CD14-positive monocyte (primary cell): Measurements from ENCODE around the gene OR10P1. TPM values are rescaled to one million over a fixed set of nuclear protein-coding genes. Genes with fewer than 3 reads are reported as not detected.
"Not testable (repeated sequence)": the region's sequence is repeated elsewhere in the genome, so short reads cannot be mapped to it uniquely, and the experiment has no call there.

Experiments used
- DNase-seq, 3 donors: peaks; one replicate each; pipeline ENCODE4 v3.0.0-alpha.2; 2011 to 2022
- H2AFZ ChIP-seq: 2 replicates; pipeline ENCODE4 v1.6.0; 2012; ENCODE audit warnings: mild to moderate bottlenecking, low read depth, low read length, inconsistent platforms; ENCODE audit not compliant: insufficient read depth, poor library complexity, severe bottlenecking
- H3K27ac ChIP-seq, 2 donors: 1 replicate in 1 of 2; 2 replicates in 1 of 2; pipeline ENCODE4 v1.5.1; 2012 to 2013; ENCODE audit warnings: low read length in 2 of 2, control low read depth in 1 of 2, inconsistent platforms in 1 of 2, low read depth in 1 of 2, mild to moderate bottlenecking in 1 of 2
- H3K27me3 ChIP-seq, 2 donors: one replicate each; pipeline versions ENCODE4 v1.6.0 to v1.6.1; 2011 to 2013; ENCODE audit warnings: low read length in 2 of 2; ENCODE audit not compliant: control insufficient read depth in 2 of 2, insufficient read depth in 2 of 2
- H3K36me3 ChIP-seq, 2 donors: replicated peaks in 1 of 2; 1 replicate in 1 of 2; 2 replicates in 1 of 2; pipeline versions ENCODE4 v1.5.1 to v1.6.1; 2012 to 2013; ENCODE audit warnings: low read length in 2 of 2, control low read depth in 1 of 2, inconsistent platforms in 1 of 2, mild to moderate bottlenecking in 1 of 2; ENCODE audit not compliant: insufficient read depth in 2 of 2, control insufficient read depth in 1 of 2
- H3K4me1 ChIP-seq, 2 donors: 1 replicate in 1 of 2; 2 replicates in 1 of 2; pipeline versions ENCODE4 v1.5.1 to v1.6.1; 2012 to 2013; ENCODE audit warnings: low read length in 2 of 2, control low read depth in 1 of 2, inconsistent platforms in 1 of 2, mild to moderate bottlenecking in 1 of 2, moderate library complexity in 1 of 2; ENCODE audit not compliant: insufficient read depth in 2 of 2, control insufficient read depth in 1 of 2
- H3K4me2 ChIP-seq: replicated peaks from 2 replicates; pipeline ENCODE3; 2012; ENCODE audit warnings: low read length, moderate library complexity, mild to moderate bottlenecking; ENCODE audit not compliant: poor library complexity, severe bottlenecking; ENCODE audit errors: extremely low read depth
- H3K4me3 ChIP-seq, 3 experiments: fragments of 200-600 bp in 1 of 3; sonication (generic) in 1 of 3; replicated peaks in 1 of 3; 1 replicate in 2 of 3; 2 replicates in 1 of 3; pipeline ENCODE4 v1.5.1; 2011 to 2013; ENCODE audit warnings: low read length in 3 of 3, mild to moderate bottlenecking in 3 of 3, control low read depth in 2 of 3, low read depth in 2 of 3, inconsistent platforms in 1 of 3, moderate library complexity in 1 of 3
- H3K79me2 ChIP-seq: 2 replicates; pipeline ENCODE4 v1.6.0; 2012; ENCODE audit warnings: mild to moderate bottlenecking, control low read depth, inconsistent platforms, low read length, moderate library complexity; ENCODE audit not compliant: insufficient read depth
- H3K9ac ChIP-seq: 2 replicates; pipeline ENCODE4 v1.6.0; 2017; ENCODE audit warnings: low read length, mild to moderate bottlenecking; ENCODE audit not compliant: insufficient read depth, poor library complexity, severe bottlenecking
- H3K9me3 ChIP-seq, 2 donors: replicated peaks in 1 of 2; 1 replicate in 1 of 2; 2 replicates in 1 of 2; pipeline versions ENCODE4 v1.5.1 to v1.6.1; 2012 to 2013; ENCODE audit warnings: low read length in 2 of 2, control low read depth in 1 of 2; ENCODE audit not compliant: control insufficient read depth in 1 of 2, insufficient read depth in 1 of 2
- H4K20me1 ChIP-seq: 2 replicates; pipeline ENCODE4 v1.6.0; 2012; ENCODE audit warnings: mild to moderate bottlenecking, low read length, control low read depth, moderate library complexity; ENCODE audit not compliant: insufficient read depth
- H3K27ac Mint-ChIP-seq, 7 donors: one replicate each; pipeline ENCODE4 v1.8.0; 2020; ENCODE audit warnings: mild to moderate bottlenecking in 7 of 7, mixed read lengths in 7 of 7, moderate library complexity in 6 of 7, inconsistent platforms in 2 of 7
- H3K27me3 Mint-ChIP-seq, 3 donors: one replicate each; pipeline ENCODE4 v1.8.0; 2021 to 2022; ENCODE audit warnings: low read depth in 3 of 3, mild to moderate bottlenecking in 3 of 3, mixed read lengths in 3 of 3, moderate library complexity in 3 of 3, inconsistent platforms in 1 of 3
- H3K36me3 Mint-ChIP-seq, 2 donors: one replicate each; pipeline ENCODE4 v1.8.0; 2020; ENCODE audit warnings: mixed read lengths in 2 of 2, inconsistent platforms in 1 of 2, mild to moderate bottlenecking in 1 of 2
- H3K4me1 Mint-ChIP-seq: one replicate; pipeline ENCODE4 v1.8.0; 2020; ENCODE audit warnings: mild to moderate bottlenecking, mixed read lengths
- H3K4me3 Mint-ChIP-seq, 2 donors: one replicate each; pipeline ENCODE4 v1.8.0; 2020; ENCODE audit warnings: mild to moderate bottlenecking in 2 of 2, mixed read lengths in 2 of 2, moderate library complexity in 1 of 2
- H3K9me3 Mint-ChIP-seq, 7 donors: one replicate each; pipeline ENCODE4 v1.8.0; 2020 to 2022; ENCODE audit warnings: mixed read lengths in 7 of 7, mild to moderate bottlenecking in 6 of 7, moderate library complexity in 6 of 7, inconsistent platforms in 2 of 7
- WGBS: methylation state at CpG from one replicate; pipeline ENCODE4 v1.1.5; 2013; ENCODE audit warnings: missing lambda C conversion rate; ENCODE audit not compliant: insufficient coverage; 5-methylcytosine and 5-hydroxymethylcytosine counted together
- intact Hi-C, 2 donors: fragments of 100-400 bp; cut with micrococcal nuclease; formaldehyde crosslinking; loops; one replicate each; pipeline versions ENCODE4 v1.15.0 to v1.15.1; 2023
- polyA plus RNA-seq, 3 donors: library from polyadenylated mRNA; depleted of rRNA in 1 of 3; unstranded in 2 of 3; stranded (reverse) in 1 of 3; fragments of 300-500 nt in 2 of 3; fragments of >200 nt in 1 of 3; fragmentation: Illumina TruSeq in 2 of 3; gene quantifications; 1 replicate in 2 of 3; 2 replicates in 1 of 3; pipeline ENCODE4 v1.2.3, GENCODE V29; 2012 to 2021
- TF ChIP-seq, protein P1 (sequence below): fragments of 200-600 bp; IDR thresholded peaks from one replicate; pipeline ENCODE4 v1.8.0; 2022; ENCODE audit warnings: antibody characterized with exemption, mild to moderate bottlenecking

OR10P1 gene
- polyA plus RNA-seq, 3 donors, result not detected

DNA sequence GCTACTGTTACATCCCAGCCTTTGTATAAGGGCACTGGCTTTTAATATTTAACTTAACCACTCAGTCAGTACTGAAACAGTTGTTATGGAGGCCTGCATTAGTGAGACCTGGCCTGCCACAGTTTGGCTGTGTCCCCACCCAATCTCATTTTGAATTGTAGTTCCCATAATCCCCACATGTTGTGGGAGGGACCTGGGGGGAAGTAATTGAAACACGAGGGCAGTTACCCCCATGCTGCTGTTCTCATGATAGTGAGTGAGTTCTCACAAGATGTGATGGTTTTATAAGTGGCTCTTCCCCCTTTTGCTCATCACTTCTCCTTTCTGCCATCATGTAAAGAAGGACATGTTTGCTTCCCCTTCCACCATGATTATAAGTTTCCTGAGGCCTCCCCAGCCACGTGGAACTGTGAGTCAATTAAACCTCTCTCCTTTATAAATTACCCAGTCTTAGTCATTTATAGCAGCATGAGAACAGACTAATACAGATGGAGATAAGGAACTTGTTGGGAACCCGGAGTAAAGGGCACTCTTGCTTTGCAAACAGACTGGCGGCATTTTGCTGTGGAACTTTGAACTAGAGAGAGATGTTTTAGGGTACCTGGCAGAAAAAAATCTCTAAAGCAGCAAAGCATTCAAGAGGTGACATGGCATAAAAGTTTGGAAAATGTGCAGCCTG is 14.1 kb downstream of the OR10P1 start:
- H3K27me3 Mint-ChIP-seq, H3K4me3 ChIP-seq, H3K79me2 ChIP-seq, H3K4me3 Mint-ChIP-seq, H3K27me3 ChIP-seq, intact Hi-C loops, H3K36me3 ChIP-seq, H4K20me1 ChIP-seq, H3K4me2 ChIP-seq, H2AFZ ChIP-seq: not testable (repeated sequence)
- Mint-ChIP-seq H3K9me3 (peaks cover 26 to 54% (median 45%) of the 10 kb centered on the region in 7 donors), H3K4me1 (peaks cover 30% of the 10 kb centered on the region), H3K27ac (peak overlapping the region; percentile 89 to 96 (median 93)), H3K36me3 (peaks cover 11 to 29% of the 10 kb centered on the region in 2 donors)
- TF ChIP-seq, protein P1, sequence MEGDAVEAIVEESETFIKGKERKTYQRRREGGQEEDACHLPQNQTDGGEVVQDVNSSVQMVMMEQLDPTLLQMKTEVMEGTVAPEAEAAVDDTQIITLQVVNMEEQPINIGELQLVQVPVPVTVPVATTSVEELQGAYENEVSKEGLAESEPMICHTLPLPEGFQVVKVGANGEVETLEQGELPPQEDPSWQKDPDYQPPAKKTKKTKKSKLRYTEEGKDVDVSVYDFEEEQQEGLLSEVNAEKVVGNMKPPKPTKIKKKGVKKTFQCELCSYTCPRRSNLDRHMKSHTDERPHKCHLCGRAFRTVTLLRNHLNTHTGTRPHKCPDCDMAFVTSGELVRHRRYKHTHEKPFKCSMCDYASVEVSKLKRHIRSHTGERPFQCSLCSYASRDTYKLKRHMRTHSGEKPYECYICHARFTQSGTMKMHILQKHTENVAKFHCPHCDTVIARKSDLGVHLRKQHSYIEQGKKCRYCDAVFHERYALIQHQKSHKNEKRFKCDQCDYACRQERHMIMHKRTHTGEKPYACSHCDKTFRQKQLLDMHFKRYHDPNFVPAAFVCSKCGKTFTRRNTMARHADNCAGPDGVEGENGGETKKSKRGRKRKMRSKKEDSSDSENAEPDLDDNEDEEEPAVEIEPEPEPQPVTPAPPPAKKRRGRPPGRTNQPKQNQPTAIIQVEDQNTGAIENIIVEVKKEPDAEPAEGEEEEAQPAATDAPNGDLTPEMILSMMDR, result peak; percentile 19
- peak; percentile 85 to 94 (median 90) for DNase-seq
- H3K4me1 ChIP-seq, result peaks cover 21 to 29% of the 10 kb centered on the region in 2 donors
- H3K27ac ChIP-seq, result peak overlapping the region; percentile 79 to 91
- peaks cover 28 to 40% of the 10 kb centered on the region in 2 donors for H3K9me3 ChIP-seq
- WGBS, result 63% methylated on average over 2 of the region's 4 CpGs
- peak overlapping the region; percentile 36 for H3K9ac ChIP-seq

DNA sequence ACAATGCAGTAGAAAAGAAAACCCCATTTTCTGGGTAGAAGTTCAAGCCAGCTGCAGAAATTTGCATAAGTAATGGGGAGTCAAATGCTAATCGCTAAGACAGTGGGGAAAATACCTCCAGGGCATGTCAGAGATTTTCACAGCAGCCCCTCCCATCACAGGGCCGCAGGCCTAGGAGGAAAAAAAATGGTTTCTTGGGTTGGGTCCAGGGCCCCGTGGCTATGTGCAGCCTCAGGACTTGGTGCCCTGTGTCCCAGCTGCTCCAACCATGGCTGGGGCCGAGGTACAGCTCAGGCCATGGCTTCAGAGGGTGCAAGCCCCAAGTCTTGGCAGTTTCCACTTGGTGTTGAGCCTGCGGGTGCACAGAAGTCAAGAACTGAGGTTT is 14.6 kb downstream of the OR10P1 start:
- Mint-ChIP-seq H3K4me3 (no peak overlapping the region), H3K27me3 (peaks cover 0 to 7% (median 5%) of the 10 kb centered on the region in 3 donors), H3K4me1 (peaks cover 27% of the 10 kb centered on the region), H3K9me3 (peaks cover 26 to 51% (median 41%) of the 10 kb centered on the region in 7 donors), H3K36me3 (peaks cover 11 to 29% of the 10 kb centered on the region in 2 donors), H3K27ac (peak overlapping the region; percentile 89 to 96 (median 93))
- peaks cover 28 to 40% of the 10 kb centered on the region in 2 donors for H3K9me3 ChIP-seq
- H3K36me3 ChIP-seq, result no peaks in the 10 kb centered on the region
- no peaks in the 10 kb centered on the region for H4K20me1 ChIP-seq
- WGBS, result 100% methylated on average over 3 of the region's 5 CpGs
- DNase-seq, result no peak
- intact Hi-C loops, result no loop called here
- peaks cover 16 to 24% of the 10 kb centered on the region in 2 donors for H3K4me1 ChIP-seq
- H3K27ac ChIP-seq, result peak overlapping the region; percentile 79 to 91
- TF ChIP-seq, protein P1, result no peak
- no peak overlapping the region for H3K4me3 ChIP-seq
- no peaks in the 10 kb centered on the region for H3K27me3 ChIP-seq
- H3K4me2 ChIP-seq, result no peak overlapping the region
- H2AFZ ChIP-seq, result no peak overlapping the region
- H3K79me2 ChIP-seq, result no peaks in the 10 kb centered on the region
- peak overlapping the region; percentile 36 for H3K9ac ChIP-seq
